GM19193 (cell line): Measurements from ENCODE around the gene SYT7.

ENCODE experiments used
- POLR2A ChIP-seq: IDR thresholded peaks from 4 replicates; pipeline ENCODE4 v1.6.1; 2011; ENCODE audit not compliant: insufficient read depth, insufficient read length; ENCODE audit errors: extremely low read depth

Gene SYT7

DNA sequence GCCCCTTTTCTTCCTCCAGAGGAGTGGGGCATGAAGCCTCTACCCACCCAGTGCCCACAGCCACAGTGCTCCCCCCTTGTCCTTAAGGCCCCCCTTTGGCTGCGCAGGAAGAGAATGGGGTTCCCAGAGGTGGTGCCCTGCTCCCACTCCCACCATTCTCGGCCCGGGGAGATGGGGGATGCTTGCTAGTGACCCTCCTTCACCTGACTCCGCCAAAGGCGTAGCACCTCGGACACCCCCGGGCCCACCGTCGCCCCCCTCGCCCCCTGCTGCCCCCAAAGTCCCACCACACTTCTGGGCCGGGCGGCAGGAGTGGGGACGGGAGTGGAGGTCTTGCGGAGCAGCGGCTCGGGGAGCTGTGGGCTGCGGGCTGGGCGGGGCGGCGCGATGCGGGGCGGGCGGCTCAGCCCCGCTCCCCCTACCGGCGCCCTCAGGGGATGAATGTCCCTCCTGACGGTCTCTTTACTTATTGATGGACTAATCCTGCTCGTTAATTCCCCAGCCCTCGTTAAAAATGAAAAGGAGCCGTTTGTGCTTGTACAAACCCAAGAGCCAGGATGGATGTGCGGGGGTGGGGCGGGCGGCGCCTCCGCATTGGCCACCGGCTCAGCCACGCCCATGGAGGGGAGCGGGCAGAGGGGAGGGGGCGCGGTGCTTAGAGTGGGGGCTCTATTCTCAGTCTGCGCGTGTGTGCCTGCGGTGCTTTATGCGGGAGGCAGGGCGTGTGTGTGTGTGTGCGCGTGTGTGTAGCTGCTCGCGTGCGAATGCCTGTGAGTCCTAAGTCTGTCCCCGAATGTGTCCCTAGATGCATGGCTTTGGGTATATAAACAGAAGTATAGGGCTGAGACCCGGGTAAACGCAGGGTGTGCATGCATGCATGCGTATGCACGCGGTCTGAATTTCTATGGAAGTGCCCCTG lies 25.6 kb downstream of the SYT7 start:
- no peak for TF ChIP-seq POLR2A

GRCh38 chr11:61554172-61554988 lies 26.5 kb downstream of the SYT7 start:
- TF ChIP-seq POLR2A, result no peak

DNA sequence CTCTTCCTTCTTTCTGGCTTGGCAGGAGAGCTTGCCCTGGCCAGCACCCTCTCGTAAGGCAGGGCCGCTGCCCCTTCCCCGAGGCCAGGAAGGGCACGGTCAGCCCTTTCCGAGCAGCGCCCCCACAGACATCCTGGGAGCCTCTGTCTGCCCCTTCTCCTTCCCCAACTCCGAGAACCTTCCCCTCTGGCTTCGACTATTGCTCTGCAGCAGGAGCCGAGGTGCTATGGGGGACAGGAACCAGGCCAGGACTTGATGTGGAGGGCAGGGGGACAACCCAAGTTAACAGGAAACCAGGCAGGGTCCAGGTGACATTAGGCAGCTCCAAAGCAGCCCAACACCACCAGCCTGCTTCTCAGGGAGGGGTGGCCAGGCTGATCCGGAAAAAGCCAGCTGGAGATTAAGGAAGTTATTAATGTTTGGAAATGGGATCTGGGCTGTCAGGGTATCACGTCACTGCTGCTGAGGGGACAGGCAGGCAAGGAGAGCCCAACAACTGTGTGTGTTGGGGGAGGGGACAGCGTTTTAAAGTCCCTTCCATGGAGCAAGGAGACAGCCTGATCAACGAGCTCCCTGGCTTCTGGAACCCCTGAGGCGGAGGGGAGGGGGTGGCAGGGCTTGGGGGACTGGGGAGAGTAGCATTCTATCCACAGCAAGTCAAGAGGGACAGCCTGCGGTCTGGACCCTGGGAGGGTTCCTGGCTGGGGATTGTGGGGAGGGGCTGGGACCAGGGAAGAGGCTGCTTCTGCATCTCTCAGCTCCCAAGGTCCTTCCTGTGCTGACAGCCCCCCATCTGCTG lies 27.3 kb downstream of the SYT7 start:
- no peak for TF ChIP-seq POLR2A

GRCh38 chr11:61552108-61552635 lies 28.7 kb downstream of the SYT7 start:
- no peak for TF ChIP-seq POLR2A

- no peak for TF ChIP-seq POLR2A
These were observed 29.2 kb downstream of the SYT7 start for GRCh38 chr11:61551634-61552033.

DNA sequence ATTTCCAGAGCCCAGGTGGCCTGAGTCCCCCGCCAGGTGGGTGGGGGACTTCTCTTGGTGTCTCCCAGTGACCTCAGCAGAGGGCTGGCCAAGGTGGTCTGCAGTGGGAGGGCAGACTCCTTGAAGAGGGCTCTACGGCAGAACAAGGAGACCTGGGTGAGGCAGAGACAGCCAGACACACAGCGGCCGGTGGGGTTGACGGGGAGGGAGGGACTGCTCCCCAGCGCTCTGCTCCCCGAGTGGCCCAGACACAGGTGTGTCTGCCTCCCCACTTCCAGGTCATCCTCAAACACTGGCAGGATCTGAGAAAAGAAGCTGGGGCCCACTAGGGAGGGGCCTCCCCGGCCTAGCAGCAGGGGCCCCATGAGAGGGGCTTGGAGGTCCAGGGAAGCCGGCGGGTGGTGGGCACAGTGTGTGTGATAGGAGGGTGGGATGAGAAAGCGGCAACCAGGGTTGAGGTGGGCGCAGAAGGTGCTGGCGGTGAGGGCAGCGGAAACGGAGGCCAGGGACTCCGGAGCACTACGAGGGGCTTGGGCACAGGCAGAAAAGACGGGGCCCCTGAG lies 30.1 kb downstream of the SYT7 start:
- no peak for TF ChIP-seq POLR2A

GRCh38 chr11:61549662-61550568 lies 31.0 kb downstream of the SYT7 start:
- TF ChIP-seq POLR2A, result no peak

DNA sequence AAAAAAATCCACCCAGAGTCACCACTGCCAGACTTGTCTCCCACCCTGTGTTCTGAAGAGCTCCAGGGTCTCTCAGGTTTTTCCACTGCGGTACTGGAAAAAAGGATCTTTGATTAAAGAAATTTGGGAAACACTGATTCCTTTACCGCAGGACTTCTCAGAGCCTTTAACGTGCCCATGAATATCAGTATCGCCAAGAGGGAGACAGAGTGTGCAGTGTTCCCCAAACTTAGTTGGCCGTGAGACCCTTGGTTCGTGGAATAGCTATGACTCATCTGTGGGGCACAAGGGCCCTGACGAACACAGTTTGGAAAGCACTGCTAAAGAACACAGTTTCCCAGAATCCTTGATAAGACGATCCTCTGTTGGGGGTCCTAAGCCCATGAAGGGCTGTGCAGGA lies 31.7 kb downstream of the SYT7 start:
- TF ChIP-seq POLR2A, result no peak

DNA sequence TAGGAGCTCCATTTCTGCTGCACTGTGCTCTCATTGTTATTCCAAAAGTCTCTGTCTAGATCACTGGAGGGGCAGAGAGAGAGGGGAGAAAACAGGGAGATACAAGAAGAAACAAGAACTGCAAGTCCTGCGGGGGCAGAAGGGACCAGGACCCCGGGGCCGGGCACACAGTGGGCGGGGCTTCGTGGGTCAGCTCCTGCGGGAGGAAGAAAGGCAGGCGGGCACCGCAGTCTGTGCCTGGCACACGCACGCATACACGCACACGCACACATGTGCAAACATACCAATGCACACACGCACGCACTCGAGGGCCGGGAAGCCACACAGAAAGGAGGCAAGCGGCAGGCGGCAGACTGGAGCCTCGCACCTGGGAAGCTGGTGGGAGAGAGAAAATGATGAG lies 33.6 kb downstream of the SYT7 start:
- no peak for TF ChIP-seq POLR2A

GRCh38 chr11:61546663-61547062 lies 34.2 kb downstream of the SYT7 start:
- TF ChIP-seq POLR2A, result no peak

- TF ChIP-seq POLR2A, result no peak
These were observed 35.0 kb downstream of the SYT7 start for GRCh38 chr11:61545921-61546320.

GRCh38 chr11:61545341-61545740 lies 35.5 kb downstream of the SYT7 start:
- no peak for TF ChIP-seq POLR2A

- TF ChIP-seq POLR2A, result no peak
These were observed 36.4 kb downstream of the SYT7 start for GRCh38 chr11:61544466-61544865.
